NCI-H446 (cell line): ENCODE results near the gene SLC16A11.
"Not testable (repeated sequence)": the region's sequence is repeated elsewhere in the genome, so short reads cannot be mapped to it uniquely, and the experiment has no call there.

Experiments
- DNase-seq, 2 experiments: peaks; one replicate each; lab custom pipeline; 2025; lab: John Stamatoyannopoulos, UW

SLC16A11 gene

DNA sequence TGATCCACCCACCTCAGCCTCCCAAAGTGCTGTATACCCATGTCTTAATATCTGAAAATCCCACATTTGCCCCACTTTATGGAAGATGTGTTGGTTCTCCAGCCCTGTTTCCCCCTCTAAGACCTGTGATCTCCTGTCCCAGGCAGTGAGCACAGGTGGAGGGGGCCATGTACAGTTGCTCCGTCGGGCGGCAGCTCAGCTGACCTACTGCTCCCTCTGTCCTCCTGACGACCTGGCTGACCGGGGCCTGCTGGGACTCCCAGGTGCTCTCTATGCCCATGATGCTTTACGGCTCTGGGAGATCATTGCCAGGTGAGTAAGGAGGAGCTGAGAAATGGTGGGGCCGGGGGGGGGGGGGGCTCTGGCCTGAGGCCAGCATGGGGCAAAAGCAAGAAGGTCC lies 38.2 kb downstream of the SLC16A11 start:
- no peak for DNase-seq

DNA sequence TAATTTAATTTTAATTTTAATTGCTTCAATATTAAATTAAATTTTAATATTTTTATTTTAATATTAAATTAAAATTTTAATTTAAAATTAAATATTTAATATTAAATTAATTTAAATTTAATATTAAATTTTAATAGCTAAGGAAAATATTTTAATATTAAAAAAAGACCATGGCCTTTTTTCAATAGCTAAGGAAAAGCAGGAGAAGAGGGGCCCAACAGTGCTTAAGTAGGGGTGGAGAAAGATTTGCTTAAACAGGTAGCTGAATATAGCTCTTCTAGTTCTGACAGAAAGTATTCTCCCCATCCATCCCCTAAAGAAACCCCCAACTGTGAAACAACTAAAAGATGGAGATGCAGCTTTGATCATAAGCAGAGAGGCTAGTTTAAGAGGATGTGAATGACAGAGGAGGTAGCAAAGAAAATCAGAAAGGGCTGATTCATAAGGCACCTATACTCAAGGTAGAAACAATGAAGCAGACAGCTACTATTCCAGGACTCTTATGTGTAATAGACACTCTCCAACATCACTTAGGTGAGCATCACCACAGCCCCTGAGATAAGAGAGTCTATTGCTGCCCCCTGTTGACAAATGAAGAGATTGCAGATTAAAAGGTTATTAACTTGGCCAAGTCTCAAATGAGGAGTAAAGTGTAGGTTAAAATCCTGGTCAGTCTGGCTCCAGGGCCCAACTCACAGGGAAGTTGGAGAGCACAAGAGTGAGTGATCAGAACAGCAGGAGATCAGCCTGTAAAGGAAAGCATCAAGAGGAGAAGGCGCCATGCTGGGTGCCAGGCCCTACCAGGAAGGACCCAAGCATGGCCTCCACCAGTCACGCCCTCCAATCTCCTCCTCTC lies 39.3 kb downstream of the SLC16A11 start:
- peak; percentile 45 to 67 for DNase-seq

DNA sequence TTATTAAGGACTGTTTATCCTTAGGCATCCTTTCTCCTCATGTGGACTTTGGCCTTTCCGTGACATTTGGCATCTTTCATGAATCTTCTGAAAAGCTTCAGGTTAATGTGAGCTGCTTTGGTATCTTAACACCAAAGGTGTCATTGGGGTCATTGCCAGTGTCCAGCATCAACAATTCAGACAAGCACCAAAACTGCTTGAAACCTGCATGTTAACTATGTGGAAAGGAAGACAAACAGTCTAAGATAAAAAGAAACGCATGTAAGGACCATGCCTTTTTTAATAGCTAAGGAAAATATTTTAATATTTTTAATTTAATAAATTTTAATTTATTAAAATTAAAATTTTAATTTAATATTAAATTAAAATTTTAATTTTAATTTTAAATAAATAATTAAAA lies 40.1 kb downstream of the SLC16A11 start:
- DNase-seq, result no peak

- DNase-seq, result no peak
These were observed 41.4 kb downstream of the SLC16A11 start for GRCh38 chr17:7002288-7003047.

- DNase-seq, result no peak
These were observed 42.5 kb downstream of the SLC16A11 start for GRCh38 chr17:7001318-7001961.

GRCh38 chr17:6998855-6999508 lies 44.9 kb downstream of the SLC16A11 start:
- DNase-seq, result no peak

GRCh38 chr17:6997171-6997570 lies 46.7 kb downstream of the SLC16A11 start:
- no peak for DNase-seq

DNA sequence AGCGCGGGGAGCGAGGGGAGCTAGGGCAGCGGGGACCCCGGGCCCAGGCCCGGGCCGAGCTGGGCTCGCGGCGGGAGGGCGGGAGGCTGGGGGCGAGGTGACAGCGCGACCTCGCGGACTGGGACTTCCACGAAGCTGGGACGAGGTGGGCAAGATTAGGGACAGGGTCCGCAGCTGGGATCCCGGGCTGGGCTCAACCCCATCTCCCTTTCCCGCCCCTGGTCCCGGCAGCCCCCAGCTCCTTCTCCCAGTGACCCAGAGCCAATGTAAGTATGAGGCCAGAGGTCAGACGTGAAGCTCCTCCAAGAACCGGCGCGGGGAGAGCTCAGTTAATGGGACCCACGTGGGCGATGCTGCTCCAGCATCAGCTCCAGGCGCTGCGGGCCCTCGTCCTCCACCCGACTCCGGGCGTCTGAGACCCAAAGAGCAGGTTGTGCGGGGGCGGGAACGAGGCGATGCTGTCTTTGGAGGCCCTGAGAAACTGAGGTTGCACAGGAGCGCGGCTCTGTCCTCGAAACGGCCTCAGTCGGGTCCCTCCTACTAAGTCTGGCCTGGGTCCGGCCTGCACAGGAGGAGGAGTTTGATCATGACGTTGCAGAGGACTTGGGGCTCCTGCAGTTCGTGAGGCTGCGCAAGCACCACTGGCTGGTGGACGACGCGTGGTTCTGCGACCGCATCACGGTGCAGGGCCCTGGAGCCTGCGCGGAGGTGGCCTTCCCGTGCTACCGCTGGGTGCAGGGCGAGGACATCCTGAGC lies 47.5 kb downstream of the SLC16A11 start:
- no peak for DNase-seq

- DNase-seq, result no peak
These were observed 48.2 kb downstream of the SLC16A11 start, which contains the start of gene ALOX12 for GRCh38 chr17:6995500-6996255. ALOX12 (plus strand) TSS chr17:6996049; CDS start chr17:6996118, 69 bp downstream.

DNA sequence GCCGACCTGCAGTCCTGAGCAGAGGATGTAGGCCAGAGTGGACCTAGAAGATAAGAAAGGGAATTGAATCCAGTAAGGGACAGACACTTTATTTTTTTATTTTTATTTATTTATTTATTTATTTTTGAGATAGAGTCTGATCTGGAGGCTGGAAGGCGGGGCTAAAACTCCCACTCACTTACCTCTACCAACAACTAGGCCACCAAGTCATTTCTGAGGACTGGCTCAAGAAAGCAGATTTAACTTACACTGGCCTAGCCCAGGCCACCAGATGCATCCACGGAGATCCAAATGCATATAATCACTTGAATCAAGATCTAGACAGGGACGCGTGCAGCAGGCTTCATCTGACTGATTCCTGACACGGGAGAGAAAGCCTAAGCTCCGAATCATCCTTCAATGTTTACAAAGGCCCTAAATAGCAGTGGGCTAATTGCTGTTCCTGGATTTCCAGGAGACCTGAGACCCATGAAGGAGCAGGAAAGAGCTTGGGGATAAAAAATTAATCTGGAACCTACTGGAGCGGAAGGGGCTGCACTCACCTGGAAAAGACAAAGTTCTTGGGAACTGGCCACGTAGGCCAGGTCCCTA lies 49.1 kb downstream of the SLC16A11 start:
- DNase-seq, result no peak

DNA sequence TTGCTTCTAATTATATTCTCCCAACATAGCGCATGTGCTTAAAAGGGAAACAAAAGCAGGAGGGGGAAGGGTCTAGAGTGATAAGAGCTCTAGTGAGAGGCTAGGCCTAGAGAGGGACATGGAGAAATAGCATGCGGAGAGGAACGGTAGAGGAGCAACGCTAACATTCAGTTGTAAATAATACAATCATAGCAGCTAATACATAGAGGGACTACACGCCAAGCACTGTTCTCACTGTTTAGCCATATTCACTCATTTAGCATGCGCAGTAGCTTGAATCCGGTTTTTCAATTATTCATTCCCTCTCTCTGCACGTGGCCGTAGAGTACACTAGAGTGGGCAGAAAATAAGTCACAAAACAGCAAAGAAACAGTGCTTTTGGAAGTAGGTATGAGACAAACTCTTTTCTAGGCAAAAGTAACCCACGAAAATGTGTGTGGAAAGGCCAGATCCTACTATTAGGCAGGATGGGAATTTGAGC lies 49.7 kb downstream of the SLC16A11 start:
- no peak for DNase-seq

GRCh38 chr17:6993613-6994056 lies 50.3 kb downstream of the SLC16A11 start:
- not testable (repeated sequence) for DNase-seq
